Renal cortical epithelial cell (primary cell): ENCODE results near the gene UCP3. TPM values are rescaled to one million over a fixed set of nuclear protein-coding genes. Genes with fewer than 3 reads are reported as not detected.
A peak's percentile ranks its signal among the peaks of the same experiment; 100 is the strongest.

Experiments
- DNase-seq: peaks from one replicate; pipeline ENCODE4 v3.0.0-alpha.2; 2011; ENCODE audit warnings: low read depth
- total RNA-seq: library from RNA; depleted of rRNA; stranded (reverse); fragments of >200 nt; gene quantifications from 2 replicates; pipeline ENCODE4 v1.2.3, GENCODE V29; 2014

UCP3 gene
- total RNA-seq, 1 donor from 2014 or later = 1.1 TPM

GRCh38 chr11:73956876-73957653, 51.8 kb downstream of the UCP3 start:
- DNase-seq = no peak

GRCh38 chr11:73951797-73952196, 57.1 kb downstream of the UCP3 start:
- no peak for DNase-seq

- DNase-seq = peak; percentile 58
These were observed 57.8 kb downstream of the UCP3 start, which contains the start of gene DNAJB13 for GRCh38 chr11:73950869-73951710. DNAJB13 (plus strand) TSS chr11:73951026; CDS start chr11:73951070, 44 bp downstream.

Other genes with a start within 250 kb of the UCP3 start
- 212 and 254 TPM in 2 replicates for gene RAB6A, start 248.0 kb downstream of the UCP3 start, total RNA-seq
- 17.7 and 22.1 TPM in 2 replicates for gene MRPL48, start 221.2 kb downstream of the UCP3 start, total RNA-seq
- gene COA4, start 132.2 kb downstream of the UCP3 start, total RNA-seq = 60.8 and 64.0 TPM in 2 replicates
- 13.9 and 22.0 TPM in 2 replicates for gene PAAF1, start 132.1 kb downstream of the UCP3 start, total RNA-seq
- 0.35 and 1.4 TPM in 2 replicates for gene DNAJB13, start 58.1 kb downstream of the UCP3 start, total RNA-seq
- gene UCP2, start 26.2 kb downstream of the UCP3 start, total RNA-seq = 13.7 and 48.6 TPM in 2 replicates
- 11.6 and 27.6 TPM in 2 replicates for gene C2CD3, start 161.9 kb upstream of the UCP3 start, total RNA-seq
- gene PPME1, start 162.2 kb upstream of the UCP3 start, total RNA-seq = 27.6 and 69.9 TPM in 2 replicates